ENCODE data around the gene OBP2A. TPM values are rescaled to one million over a fixed set of nuclear protein-coding genes. Genes with fewer than 3 reads are reported as not detected.
A peak's percentile ranks its signal among the peaks of the same experiment; 100 is the strongest.

OBP2A gene
- total RNA-seq, 1 experiment from 2014 or later = not detected

- H3K27me3 Mint-ChIP-seq (ENCODE audit: low read depth) = no peaks in the 10 kb centered on the region
- TF ChIP-seq MXD4 (CRISPR knock-in tag; IDR thresholded peaks at IDR 0.05; ENCODE audit: borderline replicate concordance) (no peak), FOXK1 (CRISPR knock-in tag; IDR thresholded peaks at IDR 0.05) (no peak), SOX15 (CRISPR knock-in tag; IDR thresholded peaks at IDR 0.05) (no peak), AR (CRISPR knock-in tag; IDR thresholded peaks at IDR 0.05) (no peak), KAT7 (CRISPR knock-in tag; IDR thresholded peaks at IDR 0.05; ENCODE audit: borderline replicate concordance) (no peak), TEAD1 (CRISPR knock-in tag; IDR thresholded peaks at IDR 0.05) (no peak), ATF1 (CRISPR knock-in tag; IDR thresholded peaks at IDR 0.05) (no peak), JUN (CRISPR knock-in tag; IDR thresholded peaks at IDR 0.05) (no peak)
- TF ChIP-seq, protein P1, sequence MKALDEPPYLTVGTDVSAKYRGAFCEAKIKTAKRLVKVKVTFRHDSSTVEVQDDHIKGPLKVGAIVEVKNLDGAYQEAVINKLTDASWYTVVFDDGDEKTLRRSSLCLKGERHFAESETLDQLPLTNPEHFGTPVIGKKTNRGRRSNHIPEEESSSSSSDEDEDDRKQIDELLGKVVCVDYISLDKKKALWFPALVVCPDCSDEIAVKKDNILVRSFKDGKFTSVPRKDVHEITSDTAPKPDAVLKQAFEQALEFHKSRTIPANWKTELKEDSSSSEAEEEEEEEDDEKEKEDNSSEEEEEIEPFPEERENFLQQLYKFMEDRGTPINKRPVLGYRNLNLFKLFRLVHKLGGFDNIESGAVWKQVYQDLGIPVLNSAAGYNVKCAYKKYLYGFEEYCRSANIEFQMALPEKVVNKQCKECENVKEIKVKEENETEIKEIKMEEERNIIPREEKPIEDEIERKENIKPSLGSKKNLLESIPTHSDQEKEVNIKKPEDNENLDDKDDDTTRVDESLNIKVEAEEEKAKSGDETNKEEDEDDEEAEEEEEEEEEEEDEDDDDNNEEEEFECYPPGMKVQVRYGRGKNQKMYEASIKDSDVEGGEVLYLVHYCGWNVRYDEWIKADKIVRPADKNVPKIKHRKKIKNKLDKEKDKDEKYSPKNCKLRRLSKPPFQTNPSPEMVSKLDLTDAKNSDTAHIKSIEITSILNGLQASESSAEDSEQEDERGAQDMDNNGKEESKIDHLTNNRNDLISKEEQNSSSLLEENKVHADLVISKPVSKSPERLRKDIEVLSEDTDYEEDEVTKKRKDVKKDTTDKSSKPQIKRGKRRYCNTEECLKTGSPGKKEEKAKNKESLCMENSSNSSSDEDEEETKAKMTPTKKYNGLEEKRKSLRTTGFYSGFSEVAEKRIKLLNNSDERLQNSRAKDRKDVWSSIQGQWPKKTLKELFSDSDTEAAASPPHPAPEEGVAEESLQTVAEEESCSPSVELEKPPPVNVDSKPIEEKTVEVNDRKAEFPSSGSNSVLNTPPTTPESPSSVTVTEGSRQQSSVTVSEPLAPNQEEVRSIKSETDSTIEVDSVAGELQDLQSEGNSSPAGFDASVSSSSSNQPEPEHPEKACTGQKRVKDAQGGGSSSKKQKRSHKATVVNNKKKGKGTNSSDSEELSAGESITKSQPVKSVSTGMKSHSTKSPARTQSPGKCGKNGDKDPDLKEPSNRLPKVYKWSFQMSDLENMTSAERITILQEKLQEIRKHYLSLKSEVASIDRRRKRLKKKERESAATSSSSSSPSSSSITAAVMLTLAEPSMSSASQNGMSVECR (CRISPR knock-in tag; IDR thresholded peaks at IDR 0.05; ENCODE audit: borderline replicate concordance) = no peak
- TF ChIP-seq, protein P2, sequence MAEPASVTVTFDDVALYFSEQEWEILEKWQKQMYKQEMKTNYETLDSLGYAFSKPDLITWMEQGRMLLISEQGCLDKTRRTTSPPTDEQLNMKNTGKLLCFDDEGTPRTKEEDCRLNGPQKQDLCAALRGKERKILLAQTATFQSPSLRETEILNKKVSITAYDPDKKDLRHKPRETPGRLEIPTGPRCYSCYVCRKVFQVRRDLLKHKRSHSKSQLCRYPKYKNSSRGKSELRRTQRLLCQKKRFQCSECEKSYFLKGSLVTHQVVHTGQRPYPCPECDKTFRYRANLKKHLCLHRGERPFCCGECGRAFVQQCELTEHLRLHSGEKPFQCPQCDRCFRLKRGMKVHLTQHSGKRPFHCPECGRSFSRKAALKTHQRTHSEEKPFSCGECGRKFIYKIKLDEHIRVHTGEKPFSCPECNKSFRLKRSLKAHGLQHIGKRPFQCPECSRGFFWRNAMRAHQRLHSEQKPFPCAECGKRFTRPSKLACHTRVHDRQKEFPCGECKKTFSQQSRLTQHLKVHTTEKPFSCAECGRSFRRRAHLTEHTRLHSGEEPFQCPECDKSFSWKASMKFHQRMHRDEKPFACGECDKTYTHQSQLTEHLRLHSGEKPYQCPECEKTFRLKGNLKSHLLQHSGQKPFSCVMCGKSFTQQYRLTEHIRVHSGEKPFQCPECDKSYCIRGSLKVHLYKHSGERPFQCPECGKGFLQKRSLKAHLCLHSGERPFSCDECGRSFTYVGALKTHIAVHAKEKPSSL (CRISPR knock-in tag; conservative IDR thresholded peaks at IDR 0.05) = no peak
- TF ChIP-seq, protein P3, sequence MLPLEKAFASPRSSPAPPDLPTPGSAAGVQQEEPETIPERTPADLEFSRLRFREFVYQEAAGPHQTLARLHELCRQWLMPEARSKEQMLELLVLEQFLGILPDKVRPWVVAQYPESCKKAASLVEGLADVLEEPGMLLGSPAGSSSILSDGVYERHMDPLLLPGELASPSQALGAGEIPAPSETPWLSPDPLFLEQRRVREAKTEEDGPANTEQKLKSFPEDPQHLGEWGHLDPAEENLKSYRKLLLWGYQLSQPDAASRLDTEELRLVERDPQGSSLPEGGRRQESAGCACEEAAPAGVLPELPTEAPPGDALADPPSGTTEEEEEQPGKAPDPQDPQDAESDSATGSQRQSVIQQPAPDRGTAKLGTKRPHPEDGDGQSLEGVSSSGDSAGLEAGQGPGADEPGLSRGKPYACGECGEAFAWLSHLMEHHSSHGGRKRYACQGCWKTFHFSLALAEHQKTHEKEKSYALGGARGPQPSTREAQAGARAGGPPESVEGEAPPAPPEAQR (CRISPR knock-in tag; IDR thresholded peaks at IDR 0.05) = no peak
- H3K27ac Mint-ChIP-seq = no peak overlapping the region
- ChIA-PET POLR2A (no interaction called here), CTCF (interaction anchor here (0.7 to 1.9 kb wide), 6 partner anchors 20 to 414 kb away, joined by 3 to 12 read pairs (median 4); no protein-coding TSS in a partner anchor)
- H3K9me3 Mint-ChIP-seq = no peaks in the 10 kb centered on the region
- peaks cover 13% of the 10 kb centered on the region for H3K4me1 Mint-ChIP-seq
- ATAC-seq = peak; percentile 3
- peaks cover 19% of the 10 kb centered on the region for H3K36me3 Mint-ChIP-seq
- H3K4me3 Mint-ChIP-seq = peak overlapping the region; percentile 80
- DNase-seq (ENCODE audit: low spot score) = no peak
Observed at GRCh38 chr9:135500071-135500524, 45.8 kb upstream of the OBP2A start.

DNA sequence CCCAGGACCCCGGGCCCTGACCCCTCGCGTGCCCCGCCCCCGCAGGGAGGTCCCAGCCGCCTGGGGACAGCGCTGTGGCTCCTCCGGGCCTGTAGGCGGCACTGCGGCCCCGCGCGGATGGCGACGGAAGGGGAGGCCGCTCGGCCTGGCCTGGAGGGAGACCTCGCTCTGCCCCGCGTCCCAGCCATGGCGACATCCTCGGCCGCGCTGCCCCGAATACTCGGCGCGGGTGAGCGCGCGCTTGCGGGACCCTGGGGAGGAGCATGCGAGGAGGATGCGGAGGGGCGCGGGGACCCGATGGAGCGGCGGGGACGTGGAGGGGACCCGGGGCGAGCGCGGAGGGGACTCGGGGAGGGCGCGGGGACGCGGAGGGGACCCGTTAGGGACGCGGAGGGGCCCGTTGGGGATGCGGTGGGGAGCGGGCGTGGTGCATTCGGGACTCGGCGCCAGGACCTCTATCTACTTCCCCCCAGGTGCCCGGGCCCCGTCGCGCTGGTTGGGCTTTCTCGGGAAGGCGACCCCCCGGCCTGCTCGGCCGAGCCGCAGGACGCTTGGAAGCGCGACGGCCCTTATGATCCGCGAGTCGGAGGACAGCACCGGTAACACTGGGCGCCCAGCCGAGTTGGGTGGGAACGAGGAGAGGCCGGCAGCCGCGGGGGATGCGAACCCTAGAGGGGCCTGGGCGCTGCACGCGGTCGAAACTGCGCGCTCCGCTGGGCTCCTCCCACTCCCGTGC lies 45.2 kb upstream of the OBP2A start, which contains the start of gene MRPS2:
TSS of gene MRPS2 (plus strand) at position 158 of the 736 bp plus-strand sequence. CDS start at position 187, 29 bp downstream.
- Mint-ChIP-seq H3K27me3 (ENCODE audit: low read depth) (no peaks in the 10 kb centered on the region), H3K27ac (no peak within 1 kb of the TSS), H3K4me1 (peaks cover 13% of the 10 kb centered on the region), H3K4me3 (peak within 1 kb of the TSS; percentile 80), H3K9me3 (no peaks in the 10 kb centered on the region), H3K36me3 (peaks cover 21% of the 10 kb centered on the region)
- POLR2A ChIA-PET = no interaction called here
- CTCF ChIA-PET = interaction anchor here (0.7 to 1.9 kb wide), 4 partner anchors 20 to 61 kb away, joined by 3 to 12 read pairs (median 7); no protein-coding TSS in a partner anchor
- ATAC-seq (peak; percentile 86), DNase-seq (ENCODE audit: low spot score) (peak; percentile 93)
- TF ChIP-seq GABPB1 (CRISPR knock-in tag; IDR thresholded peaks at IDR 0.05) (0 out of 2 replicates have a peak, but pooled peaks have one; percentile 23), MAX (CRISPR knock-in tag; IDR thresholded peaks at IDR 0.05) (peak; percentile 74), USF2 (CRISPR knock-in tag; IDR thresholded peaks at IDR 0.05) (peak; percentile 42; the same call in 1 of the 2 replicates), HMGXB4 (CRISPR knock-in tag; IDR thresholded peaks at IDR 0.05) (peak; percentile 99), FOXK1 (CRISPR knock-in tag; IDR thresholded peaks at IDR 0.05) (peak; percentile 89), KAT7 (CRISPR knock-in tag; IDR thresholded peaks at IDR 0.05; ENCODE audit: borderline replicate concordance) (0 out of 2 replicates have a peak, but pooled peaks have one; percentile 46), NFE2L1 (CRISPR knock-in tag; IDR thresholded peaks at IDR 0.05) (peak; percentile 75; the same call in 1 of the 2 replicates), ETV6 (CRISPR knock-in tag; IDR thresholded peaks at IDR 0.05) (peak; percentile 88), MYBL2 (CRISPR knock-in tag; IDR thresholded peaks at IDR 0.05) (peak; percentile 55; the same call in 1 of the 2 replicates)
- TF ChIP-seq, protein P4, sequence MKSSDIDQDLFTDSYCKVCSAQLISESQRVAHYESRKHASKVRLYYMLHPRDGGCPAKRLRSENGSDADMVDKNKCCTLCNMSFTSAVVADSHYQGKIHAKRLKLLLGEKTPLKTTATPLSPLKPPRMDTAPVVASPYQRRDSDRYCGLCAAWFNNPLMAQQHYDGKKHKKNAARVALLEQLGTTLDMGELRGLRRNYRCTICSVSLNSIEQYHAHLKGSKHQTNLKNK (CRISPR knock-in tag; IDR thresholded peaks at IDR 0.05) = no peak

Measured in WTC11 (cell line).